Hepatocyte (in vitro differentiated cells): Measurements from ENCODE around the gene LHPP.

Experiments
- EZH2 ChIP-seq: fragments of 200-600 bp; sonication (generic); IDR thresholded peaks from 2 replicates; pipeline ENCODE4 v1.6.1; 2016; ENCODE audit warnings: antibody characterized with exemption, mild to moderate bottlenecking, borderline replicate concordance
- TF ChIP-seq, protein P1 (sequence below): fragments of 200-600 bp; sonication (generic); IDR thresholded peaks from 2 replicates; pipeline ENCODE4 v1.5.1; 2016; ENCODE audit warnings: antibody characterized with exemption, mild to moderate bottlenecking; ENCODE audit not compliant: poor library complexity

DNA sequence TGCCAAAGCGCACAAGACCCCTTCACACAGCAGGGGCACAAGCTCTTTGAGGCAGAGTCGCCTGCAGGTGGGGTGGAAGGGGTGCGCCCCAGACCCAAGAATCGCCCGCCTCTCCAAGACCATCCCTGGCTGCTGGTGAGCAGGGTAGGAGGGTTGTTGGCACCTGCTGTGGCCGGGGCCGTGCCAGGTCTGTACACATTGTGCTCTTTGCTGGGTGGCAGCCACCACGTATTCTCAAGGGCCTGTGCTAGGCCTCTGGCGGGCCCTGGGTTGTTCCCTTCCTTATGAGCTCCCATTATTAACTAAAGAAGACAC, 84.4 kb downstream of the LHPP start:
- TF ChIP-seq, protein P1, sequence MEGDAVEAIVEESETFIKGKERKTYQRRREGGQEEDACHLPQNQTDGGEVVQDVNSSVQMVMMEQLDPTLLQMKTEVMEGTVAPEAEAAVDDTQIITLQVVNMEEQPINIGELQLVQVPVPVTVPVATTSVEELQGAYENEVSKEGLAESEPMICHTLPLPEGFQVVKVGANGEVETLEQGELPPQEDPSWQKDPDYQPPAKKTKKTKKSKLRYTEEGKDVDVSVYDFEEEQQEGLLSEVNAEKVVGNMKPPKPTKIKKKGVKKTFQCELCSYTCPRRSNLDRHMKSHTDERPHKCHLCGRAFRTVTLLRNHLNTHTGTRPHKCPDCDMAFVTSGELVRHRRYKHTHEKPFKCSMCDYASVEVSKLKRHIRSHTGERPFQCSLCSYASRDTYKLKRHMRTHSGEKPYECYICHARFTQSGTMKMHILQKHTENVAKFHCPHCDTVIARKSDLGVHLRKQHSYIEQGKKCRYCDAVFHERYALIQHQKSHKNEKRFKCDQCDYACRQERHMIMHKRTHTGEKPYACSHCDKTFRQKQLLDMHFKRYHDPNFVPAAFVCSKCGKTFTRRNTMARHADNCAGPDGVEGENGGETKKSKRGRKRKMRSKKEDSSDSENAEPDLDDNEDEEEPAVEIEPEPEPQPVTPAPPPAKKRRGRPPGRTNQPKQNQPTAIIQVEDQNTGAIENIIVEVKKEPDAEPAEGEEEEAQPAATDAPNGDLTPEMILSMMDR, result no peak
- no peak for TF ChIP-seq EZH2
